NCI-H1105 treated with DMSO at 0.1 percent for 48 hours (cell line): ENCODE measurements around the gene TCERG1L.

Source experiments
- DNase-seq: peaks from one replicate; lab custom pipeline; 2025; lab: John Stamatoyannopoulos, UW

The TCERG1L gene

DNA sequence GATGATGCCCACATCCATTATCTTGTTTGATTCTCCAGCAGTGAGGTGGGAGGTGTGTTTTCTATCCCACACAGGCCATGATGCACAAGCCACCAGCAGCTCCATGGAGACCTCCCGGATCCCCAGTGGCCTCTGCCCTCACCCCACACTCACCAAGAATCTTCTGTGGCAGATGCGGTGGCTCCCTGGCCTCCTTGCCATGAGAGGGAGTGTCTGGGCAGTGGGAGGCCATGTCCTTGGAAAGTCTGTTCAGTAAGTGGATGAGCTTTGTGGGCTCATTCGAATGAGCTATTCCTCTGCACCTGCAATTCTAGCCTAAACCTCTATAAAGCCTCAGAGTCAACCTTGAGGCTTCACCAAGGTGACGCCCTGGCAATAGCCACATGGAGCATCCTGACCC, 243.8 kb downstream of the TCERG1L start:
- no peak for DNase-seq

DNA sequence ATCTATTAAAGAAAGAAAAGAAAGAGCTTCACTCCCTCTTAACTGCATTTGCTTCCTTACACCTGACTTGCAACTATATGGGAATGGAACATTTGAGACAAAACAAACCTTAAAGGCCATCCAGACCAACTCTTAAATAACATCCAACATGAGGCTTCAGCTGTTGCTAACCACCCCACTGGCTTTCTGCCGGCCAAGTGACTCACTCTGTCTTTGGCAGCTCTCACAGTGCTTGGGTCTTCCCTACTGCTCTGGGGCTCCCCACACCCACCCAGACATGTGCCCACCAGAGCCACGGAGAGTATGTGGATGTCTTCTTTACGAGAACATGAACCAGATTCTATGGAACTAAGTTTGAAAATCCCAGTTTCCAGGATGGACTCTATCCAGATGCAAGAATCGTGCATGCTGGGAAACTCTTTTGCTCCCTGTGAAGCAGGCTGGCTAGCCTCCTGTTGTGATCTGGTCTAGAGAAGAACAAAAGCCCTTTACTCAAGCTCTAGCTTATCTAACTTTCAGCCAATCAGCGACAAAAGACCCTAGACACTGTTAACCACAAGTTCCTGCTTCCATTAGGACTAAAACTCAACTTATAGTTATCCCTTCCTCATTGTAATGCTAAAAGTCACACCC, 245.7 kb downstream of the TCERG1L start:
- no peak for DNase-seq

DNA sequence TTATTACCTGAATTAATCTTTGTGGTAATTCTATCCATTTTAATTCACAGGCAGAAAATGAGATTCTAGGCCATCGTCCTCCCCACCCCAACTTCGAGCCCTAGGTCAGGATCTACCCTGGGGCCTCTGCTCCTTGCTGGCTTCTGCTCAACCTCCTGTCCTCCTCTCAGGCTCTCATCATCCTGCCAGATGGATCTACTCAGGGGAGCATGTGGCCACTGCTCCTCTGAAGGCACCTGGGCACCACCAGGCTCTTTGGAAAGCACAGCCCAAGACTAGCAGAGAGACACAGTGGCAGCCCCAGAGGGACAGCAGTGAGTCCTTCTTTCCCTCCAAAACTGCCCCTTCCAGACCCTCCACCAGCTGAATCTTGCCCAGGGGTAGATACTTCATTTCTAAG, 248.2 kb downstream of the TCERG1L start:
- DNase-seq, result no peak

- DNase-seq, result no peak
Measured at GRCh38 chr10:131062621-131063260, 248.8 kb downstream of the TCERG1L start.

DNA sequence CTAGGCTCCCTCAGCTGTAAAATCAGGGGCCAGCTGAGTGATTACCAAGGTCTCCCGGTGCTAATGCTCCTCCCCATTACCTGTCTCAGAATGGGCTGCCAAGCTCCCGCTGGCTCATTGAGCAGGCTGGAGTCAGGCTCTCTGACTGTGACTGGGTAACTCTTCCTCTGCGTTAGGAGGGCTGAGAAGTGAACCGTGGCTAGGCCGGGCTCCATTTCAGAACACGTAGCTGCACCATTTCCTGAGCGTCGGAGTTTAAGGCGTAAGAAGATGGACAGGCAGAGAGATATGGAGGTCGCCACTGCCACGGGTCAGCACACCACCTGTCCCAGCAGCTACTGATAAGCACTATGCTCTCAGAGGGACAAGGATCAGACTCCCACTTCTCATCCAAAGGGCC, 250.3 kb downstream of the TCERG1L start:
- DNase-seq, result no peak

GRCh38 chr10:131059881-131060280, 251.6 kb downstream of the TCERG1L start:
- no peak for DNase-seq

DNA sequence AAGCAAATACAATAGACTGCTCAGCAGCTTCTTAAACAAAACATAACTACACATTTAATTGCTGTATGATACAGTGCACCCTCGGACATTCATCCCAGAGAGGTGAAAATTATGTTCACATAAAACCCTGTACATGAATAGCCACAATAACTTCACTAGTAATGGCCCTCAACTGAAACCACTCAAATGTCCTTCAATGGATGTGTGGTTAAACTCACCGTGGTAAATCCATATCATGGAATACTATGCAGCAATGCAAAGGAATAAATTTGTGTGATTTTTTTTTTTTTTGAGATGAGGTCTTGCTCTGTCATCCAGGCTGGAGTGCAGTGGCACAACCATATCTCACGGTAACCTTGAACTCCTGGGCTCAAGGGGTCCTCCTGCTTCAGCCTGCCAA, 252.7 kb downstream of the TCERG1L start:
- no peak for DNase-seq

- DNase-seq, result no peak
Measured at GRCh38 chr10:131056781-131057180, 254.7 kb downstream of the TCERG1L start.

DNA sequence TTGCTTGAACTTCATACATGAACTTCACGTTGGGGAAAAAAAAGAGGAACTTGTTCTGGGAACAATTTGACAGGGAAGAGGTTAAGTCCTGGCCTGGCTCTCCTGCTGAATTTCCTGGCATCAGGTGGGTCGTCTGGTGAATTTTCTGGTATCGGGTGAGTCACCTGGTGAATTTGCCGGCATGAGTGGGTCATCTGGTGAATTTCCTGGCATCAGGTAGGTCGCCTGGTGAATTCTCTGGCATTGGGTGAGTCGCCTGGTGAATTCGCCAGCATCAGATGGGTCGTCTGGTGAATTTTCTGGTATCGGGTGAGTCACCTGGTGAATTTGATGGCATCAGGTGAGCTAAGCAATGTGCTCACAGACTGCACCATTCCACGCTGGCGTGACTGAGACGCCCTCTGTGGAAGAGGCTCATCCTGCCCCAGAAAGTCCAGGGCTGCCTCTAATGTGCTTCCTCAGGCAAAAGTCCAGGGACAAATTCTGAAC, 255.4 kb downstream of the TCERG1L start:
- DNase-seq, result no peak

DNA sequence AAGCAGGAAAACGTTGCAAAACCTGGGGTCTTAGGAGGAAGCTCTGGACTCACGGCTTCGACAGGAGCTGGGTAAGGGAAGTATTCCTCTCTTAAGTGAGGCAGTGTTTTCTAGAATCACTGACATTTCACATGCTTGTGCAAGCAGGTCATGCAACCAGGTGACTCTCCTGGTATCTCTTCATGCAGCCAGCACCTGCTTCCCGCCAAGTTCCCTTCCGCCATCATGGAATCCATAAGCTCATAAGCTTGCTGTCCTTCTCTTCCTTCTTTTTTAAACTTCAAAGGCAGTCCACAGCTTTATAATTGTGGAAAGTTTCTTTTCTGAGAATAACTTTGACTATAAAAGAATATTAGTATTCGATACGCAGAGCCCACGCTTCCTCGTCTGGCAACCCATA, 256.1 kb downstream of the TCERG1L start:
- DNase-seq, result no peak

GRCh38 chr10:131053192-131053591, 258.3 kb downstream of the TCERG1L start:
- DNase-seq, result no peak

- DNase-seq, result no peak
Measured at GRCh38 chr10:131050162-131050766, 261.3 kb downstream of the TCERG1L start.

GRCh38 chr10:131049016-131049415, 262.5 kb downstream of the TCERG1L start:
- DNase-seq, result peak; percentile 87

DNA sequence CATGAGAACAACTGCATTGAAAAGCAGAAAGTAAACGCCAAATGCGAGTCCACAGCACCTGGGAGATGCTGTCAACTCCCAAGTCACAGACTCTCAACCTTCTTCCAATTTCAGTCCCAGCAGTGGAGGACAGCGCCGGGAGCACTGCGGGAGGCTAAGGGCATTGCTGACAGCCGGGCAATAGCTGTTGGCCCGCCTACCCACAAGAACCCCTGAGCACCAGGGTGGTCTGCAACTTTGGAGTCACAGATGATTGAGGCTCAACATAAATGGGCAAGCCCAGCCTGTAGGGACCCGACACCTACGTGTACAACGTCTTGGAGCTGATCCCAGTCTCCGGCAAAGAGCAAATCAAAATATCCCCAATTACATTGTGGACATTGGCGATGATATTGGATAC, 262.9 kb downstream of the TCERG1L start:
- DNase-seq, result no peak

DNA sequence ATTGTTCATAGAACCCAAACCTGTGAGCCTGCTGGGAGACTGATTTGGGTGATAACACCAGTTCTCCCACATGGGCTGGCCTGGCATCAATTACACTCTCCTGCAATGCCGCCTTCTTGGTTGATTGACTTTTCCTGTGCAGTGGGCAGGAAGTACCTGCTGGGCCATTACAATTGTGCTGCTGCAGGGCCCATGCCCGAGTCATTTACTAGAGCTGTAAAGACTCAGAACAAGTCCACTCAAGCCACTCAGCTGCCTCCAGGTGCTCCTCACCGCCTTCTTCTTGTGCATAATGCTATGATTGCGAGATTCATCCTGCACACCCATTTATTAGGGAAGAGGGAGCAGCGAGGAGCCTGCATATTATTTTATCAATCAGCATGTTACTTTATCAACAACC, 264.0 kb downstream of the TCERG1L start:
- no peak for DNase-seq

DNA sequence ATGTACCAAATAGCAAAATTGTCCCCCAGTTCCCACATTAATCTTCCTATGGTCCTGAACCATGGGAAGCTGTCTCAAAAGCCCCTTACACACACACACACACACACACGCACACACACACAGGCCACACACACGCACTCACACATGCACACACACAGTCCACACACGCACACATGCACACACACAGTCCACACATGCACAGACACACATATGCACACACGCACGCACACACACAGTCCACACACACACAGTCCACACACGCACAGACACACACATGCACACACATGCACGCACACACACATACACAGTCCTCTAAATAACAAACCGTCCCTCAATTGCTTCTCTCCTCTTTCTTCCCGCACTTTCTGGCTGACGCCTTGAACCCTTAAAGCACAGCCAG, 265.3 kb downstream of the TCERG1L start:
- DNase-seq, result no peak

- no peak for DNase-seq
Measured at GRCh38 chr10:131044379-131045111, 267.0 kb downstream of the TCERG1L start.

DNA sequence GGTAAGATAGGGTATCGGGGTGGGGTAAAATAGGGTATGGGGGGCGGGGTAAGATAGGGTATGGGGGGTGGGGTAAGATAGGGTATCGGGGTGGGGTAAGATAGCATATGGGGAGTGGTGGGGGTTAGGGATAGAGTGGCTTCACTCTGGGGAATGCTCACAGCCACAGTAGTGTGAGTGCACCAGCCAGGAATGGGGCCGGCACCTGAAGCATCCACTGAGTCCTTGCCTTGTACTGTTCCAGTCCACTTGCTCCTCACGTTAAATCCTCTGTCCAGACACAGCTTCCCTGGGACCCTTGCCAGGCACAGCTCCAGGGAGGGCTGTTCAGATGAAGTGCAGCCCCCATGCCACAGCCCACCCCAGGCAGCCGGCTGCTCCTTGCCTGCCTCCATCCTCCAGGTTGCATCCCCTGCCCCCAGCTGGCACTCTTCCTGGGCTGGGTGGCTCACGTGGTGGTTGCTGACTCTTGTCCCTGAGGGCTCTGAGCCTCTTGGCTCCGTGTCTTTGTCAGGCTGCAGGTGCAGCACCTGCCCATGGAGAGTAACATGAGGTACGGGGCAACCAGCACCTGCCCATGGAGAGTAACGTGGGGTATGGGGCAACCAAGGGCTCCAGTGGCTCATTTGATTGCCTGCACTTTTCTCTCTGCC, 268.4 kb downstream of the TCERG1L start:
- peak; percentile 63 for DNase-seq
